HG02981 (cell line): ENCODE results near the gene PTK6.
"Not testable (repeated sequence)": the region's sequence is repeated elsewhere in the genome, so short reads cannot be mapped to it uniquely, and the experiment has no call there.

Source experiments
- ATAC-seq: cut with Tn5 transposase; IDR thresholded peaks from one replicate; pipeline ENCODE4 v1.9.1; 2021; ENCODE audit warnings: mild to moderate bottlenecking, moderate library complexity; ENCODE audit not compliant: unreplicated experiment

Gene PTK6

GRCh38 chr20:63483834-63484233, 53.3 kb downstream of the PTK6 start:
- ATAC-seq: no peak

- ATAC-seq: no peak
Measured at GRCh38 chr20:63482021-63482587, 55.1 kb downstream of the PTK6 start.

DNA sequence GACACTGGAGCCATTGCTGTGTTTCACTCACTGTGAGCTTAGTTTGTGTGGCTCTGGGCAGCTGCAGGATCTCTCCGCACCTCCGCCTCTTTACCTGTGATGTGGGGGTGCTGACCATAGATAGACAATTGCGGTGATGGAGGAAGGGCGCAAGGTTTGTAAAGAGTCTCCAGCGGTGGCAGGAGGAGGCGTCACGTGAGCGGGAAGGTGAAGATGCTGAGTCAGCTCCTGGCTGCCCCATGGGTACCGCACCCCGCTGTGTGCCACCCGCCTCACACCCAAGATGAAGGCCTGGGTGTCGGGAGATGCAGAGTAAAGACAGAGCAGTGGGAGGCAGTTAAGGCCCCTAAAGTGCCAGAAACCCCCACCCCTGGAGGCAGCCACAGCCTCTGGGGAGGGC, 55.7 kb downstream of the PTK6 start:
- ATAC-seq: no peak

DNA sequence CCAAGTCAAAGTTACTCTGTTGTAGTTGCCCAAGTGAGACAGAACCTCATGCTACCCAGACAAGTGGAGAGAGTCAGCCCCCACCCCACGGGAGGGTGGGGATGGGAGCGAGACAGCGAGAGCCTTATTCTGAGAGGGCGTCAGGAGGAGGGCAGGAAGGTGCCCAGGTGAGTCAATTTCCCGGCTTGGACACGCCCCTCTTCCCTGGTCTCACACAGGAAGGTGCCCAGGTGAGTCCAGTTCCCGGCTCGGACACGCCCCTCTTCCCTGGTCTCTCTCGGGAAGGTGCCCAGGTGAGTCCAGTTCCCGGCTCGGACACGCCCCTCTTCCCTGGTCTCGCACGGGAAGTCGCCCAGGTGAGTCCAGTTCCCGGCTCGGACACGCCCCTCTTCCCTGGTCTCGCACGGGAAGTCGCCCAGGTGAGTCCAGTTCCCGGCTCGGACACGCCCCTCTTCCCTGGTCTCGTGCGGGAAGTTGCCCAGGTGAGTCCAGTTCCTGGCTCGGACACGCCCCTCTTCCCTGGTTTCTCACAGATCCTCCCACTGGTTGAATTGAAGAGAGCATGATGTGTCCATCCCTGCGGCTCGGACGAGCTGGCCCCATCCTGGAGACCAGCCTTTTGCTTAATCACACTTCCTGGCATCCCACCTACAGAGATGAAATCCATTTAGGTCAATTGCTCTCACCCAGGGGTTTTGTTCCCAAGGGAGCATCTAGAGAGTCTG, 57.3 kb downstream of the PTK6 start:
- ATAC-seq: not testable (repeated sequence)

- no peak for ATAC-seq
Measured at GRCh38 chr20:63478346-63479302, 58.6 kb downstream of the PTK6 start.
